Mesenchymal stem cell (in vitro differentiated cells and primary cell): ENCODE data around the gene NCS1.

ENCODE experiments used
- DNase-seq: peaks from one replicate; pipeline ENCODE4 v3.0.0-alpha.2; 2013
- H2AFZ ChIP-seq: one replicate; pipeline ENCODE4 v1.6.1; 2013; ENCODE audit warnings: low read depth, mild to moderate bottlenecking, control low read depth, inconsistent platforms, low read length, moderate library complexity
- H2AK5ac ChIP-seq: 2 replicates; pipeline ENCODE4 v1.6.1; 2013; ENCODE audit warnings: low read length, moderate library complexity, mild to moderate bottlenecking, inconsistent platforms; ENCODE audit not compliant: severe bottlenecking
- H2BK120ac ChIP-seq: one replicate; pipeline ENCODE4 v1.6.1; 2013; ENCODE audit warnings: low read depth, mild to moderate bottlenecking, inconsistent platforms, low read length, moderate library complexity
- H2BK12ac ChIP-seq, 2 experiments: one replicate each; pipeline ENCODE4 v1.6.1; 2013; ENCODE audit warnings: inconsistent platforms in 2 of 2, low read length in 2 of 2, mild to moderate bottlenecking in 2 of 2, moderate library complexity in 2 of 2, control low read depth in 1 of 2
- H2BK15ac ChIP-seq: one replicate; pipeline ENCODE4 v1.6.1; 2013; ENCODE audit warnings: mild to moderate bottlenecking, low read depth, inconsistent platforms; ENCODE audit not compliant: poor library complexity, severe bottlenecking
- H2BK5ac ChIP-seq: 2 replicates; pipeline ENCODE4 v1.6.1; 2013; ENCODE audit warnings: low read depth, mild to moderate bottlenecking, low read length, control low read depth, inconsistent platforms; ENCODE audit not compliant: poor library complexity, severe bottlenecking
- H3K14ac ChIP-seq, 2 experiments: one replicate each; pipeline ENCODE4 v1.6.1; 2013; ENCODE audit warnings: inconsistent platforms in 2 of 2, low read length in 2 of 2, control low read depth in 1 of 2, mild to moderate bottlenecking in 1 of 2, moderate library complexity in 1 of 2
- H3K18ac ChIP-seq, 2 experiments: one replicate each; pipeline ENCODE4 v1.6.1; 2013; ENCODE audit warnings: inconsistent platforms in 2 of 2, low read length in 2 of 2, control low read depth in 1 of 2, low read depth in 1 of 2, mild to moderate bottlenecking in 1 of 2
- H3K23ac ChIP-seq, 2 experiments: one replicate each; pipeline ENCODE4 v1.6.1; 2013; ENCODE audit warnings: inconsistent platforms in 2 of 2, low read length in 2 of 2, mild to moderate bottlenecking in 2 of 2, moderate library complexity in 2 of 2, control low read depth in 1 of 2
- H3K27ac ChIP-seq: 2 replicates; pipeline ENCODE4 v1.5.1; 2013; ENCODE audit warnings: mild to moderate bottlenecking, moderate library complexity, low read length, control low read depth, inconsistent platforms; ENCODE audit not compliant: poor library complexity, severe bottlenecking
- H3K27me3 ChIP-seq, 2 experiments: 2 replicates each; pipeline versions ENCODE4 v1.6.1 to v1.7.0; 2013; ENCODE audit warnings: low read length in 2 of 2, mild to moderate bottlenecking in 2 of 2, moderate library complexity in 2 of 2, control low read depth in 1 of 2, inconsistent platforms in 1 of 2; ENCODE audit not compliant: control insufficient read depth in 1 of 2, insufficient read depth in 1 of 2
- H3K36me3 ChIP-seq, 2 experiments: 2 replicates each; pipeline versions ENCODE4 v1.6.1 to v1.7.0; 2013; ENCODE audit warnings: low read length in 2 of 2, control low read depth in 1 of 2, inconsistent platforms in 1 of 2, low read depth in 1 of 2, mild to moderate bottlenecking in 1 of 2; ENCODE audit not compliant: insufficient read depth in 2 of 2, control insufficient read depth in 1 of 2
- H3K4ac ChIP-seq, 2 experiments: one replicate each; pipeline ENCODE4 v1.6.1; 2013; ENCODE audit warnings: inconsistent platforms in 2 of 2, low read length in 2 of 2, mild to moderate bottlenecking in 2 of 2, moderate library complexity in 2 of 2, control low read depth in 1 of 2, low read depth in 1 of 2
- H3K4me1 ChIP-seq: 2 replicates; pipeline ENCODE4 v1.6.1; 2013; ENCODE audit warnings: low read depth, low read length, control low read depth; ENCODE audit not compliant: control insufficient read depth, insufficient read depth
- H3K4me2 ChIP-seq: 2 replicates; pipeline ENCODE4 v1.6.1; 2013; ENCODE audit warnings: low read length, mild to moderate bottlenecking, inconsistent platforms; ENCODE audit not compliant: poor library complexity, severe bottlenecking
- H3K4me3 ChIP-seq, 2 experiments: 2 replicates each; pipeline versions ENCODE4 v1.5.1 to v1.7.0; 2013; ENCODE audit warnings: low read length in 2 of 2, mild to moderate bottlenecking in 2 of 2, control low read depth in 1 of 2, low read depth in 1 of 2; ENCODE audit not compliant: insufficient read depth in 1 of 2
- H3K79me1 ChIP-seq: replicated peaks from 2 replicates; pipeline ENCODE4 v1.6.1; 2013; ENCODE audit warnings: mild to moderate bottlenecking, control low read depth, low read length, inconsistent platforms; ENCODE audit not compliant: poor library complexity, severe bottlenecking
- H3K9ac ChIP-seq: 2 replicates; pipeline ENCODE4 v1.7.0; 2013; ENCODE audit warnings: mild to moderate bottlenecking, low read length, moderate library complexity
- H3K9me3 ChIP-seq: 2 replicates; pipeline ENCODE4 v1.7.0; 2013; ENCODE audit warnings: mild to moderate bottlenecking, low read length; ENCODE audit not compliant: control insufficient read depth
- H4K8ac ChIP-seq: one replicate; pipeline ENCODE4 v1.6.1; 2013; ENCODE audit warnings: inconsistent platforms, mild to moderate bottlenecking, low read length, moderate library complexity
- H4K91ac ChIP-seq: one replicate; pipeline ENCODE4 v1.6.1; 2013; ENCODE audit warnings: mild to moderate bottlenecking, low read length, inconsistent platforms
- WGBS: methylation state at CpG from one replicate; pipeline ENCODE4 v1.1.7; 2013; ENCODE audit warnings: mixed read lengths; 5-methylcytosine and 5-hydroxymethylcytosine counted together

The NCS1 gene

DNA sequence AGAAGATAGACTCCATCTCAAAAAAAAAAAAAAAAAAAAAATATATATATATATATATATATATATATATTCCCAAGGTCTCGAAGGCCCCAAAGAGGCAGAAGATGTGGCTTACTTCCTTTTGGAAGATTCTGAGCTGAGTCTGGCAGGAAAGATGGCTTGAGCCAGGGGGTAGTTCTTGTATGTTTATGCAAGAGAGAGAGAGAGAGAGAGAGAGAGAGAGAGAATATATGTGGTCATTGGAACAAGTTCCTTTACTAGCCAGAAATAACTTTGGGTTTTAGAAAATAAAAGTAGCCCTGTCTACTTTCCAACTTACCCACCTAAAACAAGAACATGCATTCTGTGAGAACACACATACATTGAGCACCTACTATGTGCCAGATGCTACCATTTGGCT lies 17.6 kb downstream of the NCS1 start:
- Histone ChIP-seq H3K27me3 (no peaks in the 10 kb centered on the region), H3K4me2 (no peak overlapping the region), H3K4me1 (peaks cover 75% of the 10 kb centered on the region), H3K79me1 (peaks cover 12% of the 10 kb centered on the region), H2BK15ac (no peak overlapping the region), H3K14ac (no peak overlapping the region), H3K18ac (peak overlapping the region in 1 of 2 experiments; percentile 58), H3K23ac (no peak overlapping the region), H2AFZ (no peak overlapping the region), H2BK120ac (no peak overlapping the region), H3K4me3 (no peak overlapping the region), H3K9me3 (no peaks in the 10 kb centered on the region), H3K27ac (no peak overlapping the region), H2AK5ac (no peak overlapping the region), H4K8ac (no peak overlapping the region), H4K91ac (no peak overlapping the region), H3K9ac (no peak overlapping the region), H3K36me3 (peaks cover 0 to 17% of the 10 kb centered on the region in 2 experiments), H2BK12ac (no peak overlapping the region), H3K4ac (no peak overlapping the region), H2BK5ac (no peak overlapping the region)
- 18% methylated on average over 1 of the region's 1 CpG for WGBS
- DNase-seq, result peak; percentile 77

DNA sequence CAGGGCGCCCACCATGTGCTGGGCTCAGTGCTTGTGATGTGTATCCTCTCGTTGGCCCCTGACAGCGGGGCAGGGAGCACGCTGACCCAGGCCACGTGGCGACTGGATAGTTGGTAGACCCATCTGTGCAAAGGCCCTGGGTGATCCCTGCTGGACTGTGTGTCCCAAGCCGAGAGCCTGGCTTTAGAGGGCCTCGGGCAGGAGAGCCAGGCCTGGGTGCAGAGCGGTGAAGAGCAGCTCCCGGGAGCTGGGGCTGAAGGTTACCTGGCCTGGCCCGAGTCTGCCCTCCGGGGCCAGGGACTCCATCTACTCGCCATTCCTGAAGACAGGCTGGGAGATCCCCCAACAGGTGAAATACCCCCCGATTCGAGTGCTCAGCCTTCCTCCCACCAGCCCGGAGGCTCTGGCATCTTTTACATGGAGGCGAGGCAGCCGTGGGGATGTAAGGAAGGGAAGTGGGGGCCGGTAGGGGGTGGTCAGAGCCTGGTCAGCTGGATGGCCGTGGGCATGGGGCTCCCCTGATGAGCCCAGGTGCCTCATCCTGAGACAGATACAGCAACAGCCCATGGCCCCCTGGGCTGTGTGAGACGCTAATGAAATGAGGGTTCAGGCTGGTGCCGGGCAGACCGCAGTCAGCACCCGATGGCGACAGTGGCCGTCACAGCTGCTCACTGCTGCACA lies 19.0 kb downstream of the NCS1 start:
- H3K4me1 ChIP-seq, result peaks cover 72% of the 10 kb centered on the region
- H3K4me2 ChIP-seq, result no peak overlapping the region
- no peak overlapping the region for H3K23ac ChIP-seq
- no peak for DNase-seq
- H2BK12ac ChIP-seq, result peak overlapping the region; percentile 12 to 70
- H3K4me3 ChIP-seq, result no peak overlapping the region
- no peak overlapping the region for H2AK5ac ChIP-seq
- peak overlapping the region in 1 of 2 experiments; percentile 68 for H3K14ac ChIP-seq
- 96% methylated on average over 26 of the region's 26 CpGs for WGBS
- H3K9me3 ChIP-seq, result no peaks in the 10 kb centered on the region
- H3K9ac ChIP-seq, result no peak overlapping the region
- H3K18ac ChIP-seq, result peak overlapping the region in 1 of 2 experiments; percentile 37
- no peak overlapping the region for H2AFZ ChIP-seq
- peaks cover 0 to 17% of the 10 kb centered on the region in 2 experiments for H3K36me3 ChIP-seq
- peaks cover 18% of the 10 kb centered on the region for H3K79me1 ChIP-seq
- H3K4ac ChIP-seq, result peak overlapping the region; percentile 26 to 43
- peak overlapping the region; percentile 81 for H4K91ac ChIP-seq
- H2BK15ac ChIP-seq, result peak overlapping the region; percentile 41
- H3K27ac ChIP-seq, result no peak overlapping the region
- H2BK120ac ChIP-seq, result no peak overlapping the region
- no peak overlapping the region for H2BK5ac ChIP-seq
- peak overlapping the region; percentile 38 for H4K8ac ChIP-seq
- H3K27me3 ChIP-seq, result no peaks in the 10 kb centered on the region

DNA sequence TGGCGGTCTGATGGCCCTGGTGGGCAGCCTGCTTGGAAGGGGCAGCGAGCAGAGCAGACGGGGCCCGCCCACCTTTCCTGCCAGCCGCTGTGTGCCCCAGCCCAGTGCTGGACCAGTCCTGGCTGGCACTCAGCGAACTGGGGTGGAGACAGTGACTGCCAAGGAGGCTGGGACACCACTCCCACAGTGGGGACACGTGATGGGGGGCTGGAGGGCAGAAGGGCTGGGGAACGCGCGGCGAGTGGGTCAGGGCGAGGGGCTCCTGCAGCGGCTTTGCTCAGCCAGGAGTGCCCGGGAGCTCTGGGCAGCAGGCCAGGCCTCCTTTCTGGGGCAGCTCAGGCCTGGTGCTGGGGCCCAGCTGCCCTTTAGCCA lies 19.5 kb downstream of the NCS1 start:
- Histone ChIP-seq H2BK5ac (no peak overlapping the region), H2AK5ac (no peak overlapping the region), H3K9ac (no peak overlapping the region), H3K18ac (peak overlapping the region in 1 of 2 experiments; percentile 37), H2BK12ac (no peak overlapping the region), H2BK120ac (peak overlapping the region; percentile 6), H3K27me3 (no peaks in the 10 kb centered on the region), H2BK15ac (no peak overlapping the region), H3K4me1 (peaks cover 73% of the 10 kb centered on the region), H4K8ac (peak overlapping the region; percentile 12), H3K9me3 (no peaks in the 10 kb centered on the region), H3K4me2 (no peak overlapping the region), H3K36me3 (peaks cover 0 to 17% of the 10 kb centered on the region in 2 experiments), H4K91ac (peak overlapping the region; percentile 81), H3K4me3 (no peak overlapping the region), H3K4ac (peak overlapping the region; percentile 26 to 43), H3K14ac (peak overlapping the region in 1 of 2 experiments; percentile 68), H3K27ac (no peak overlapping the region), H3K23ac (no peak overlapping the region), H2AFZ (no peak overlapping the region), H3K79me1 (peaks cover 18% of the 10 kb centered on the region)
- 96% methylated on average over 14 of the region's 14 CpGs for WGBS
- no peak for DNase-seq

DNA sequence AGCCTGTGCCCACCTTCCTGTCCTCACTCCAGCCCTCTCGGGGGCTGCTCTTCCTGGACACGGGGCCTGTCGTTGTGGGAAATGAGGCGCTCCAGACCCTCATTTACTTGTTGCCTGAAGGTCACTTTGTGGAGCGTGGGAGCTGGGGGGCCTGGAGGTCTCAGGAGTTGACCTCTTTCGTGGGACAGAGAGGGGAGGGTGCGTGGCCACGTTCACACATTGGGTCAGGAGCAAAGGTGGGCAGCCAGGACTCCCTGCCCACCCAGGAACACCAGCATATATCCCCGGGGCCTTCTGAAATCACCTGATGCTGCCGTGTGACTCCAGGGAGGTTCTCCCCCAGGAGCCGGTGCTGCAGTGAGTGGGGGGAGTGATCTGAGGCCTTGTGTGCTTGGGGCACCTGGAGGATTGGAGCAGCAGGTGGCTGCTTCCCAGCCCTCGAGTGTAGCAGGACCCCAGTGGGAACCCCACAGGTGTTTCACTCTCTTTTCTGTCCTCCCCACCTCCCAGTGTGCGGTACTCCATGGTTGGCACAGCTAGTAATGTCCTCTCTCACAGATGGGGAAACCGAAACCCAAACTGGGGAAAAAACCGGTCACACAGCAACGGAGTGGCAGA lies 20.3 kb downstream of the NCS1 start:
- Histone ChIP-seq H3K27me3 (no peaks in the 10 kb centered on the region), H3K79me1 (peaks cover 20% of the 10 kb centered on the region), H2BK120ac (no peak overlapping the region), H3K27ac (no peak overlapping the region), H3K4me1 (peaks cover 71% of the 10 kb centered on the region), H4K91ac (no peak overlapping the region), H3K36me3 (peaks cover 0 to 17% of the 10 kb centered on the region in 2 experiments), H3K9me3 (no peaks in the 10 kb centered on the region), H3K18ac (no peak overlapping the region), H2AK5ac (no peak overlapping the region), H2BK15ac (peak overlapping the region; percentile 56), H3K9ac (no peak overlapping the region), H3K23ac (no peak overlapping the region), H3K4ac (peak overlapping the region in 1 of 2 experiments; percentile 25), H3K14ac (no peak overlapping the region), H2AFZ (no peak overlapping the region), H4K8ac (peak overlapping the region; percentile 27), H3K4me2 (no peak overlapping the region), H3K4me3 (no peak overlapping the region), H2BK5ac (no peak overlapping the region), H2BK12ac (peak overlapping the region in 1 of 2 experiments; percentile 4)
- DNase-seq, result no peak
- 88% methylated on average over 13 of the region's 16 CpGs for WGBS
